Vagina (tissue), 2 donors: ENCODE measurements around the gene CDH18.

ENCODE experiments used
- CTCF ChIP-seq, 3 experiments: fragments of 450-650 bp in 2 of 3; fragments of 200-600 bp in 1 of 3; sonication (generic) in 1 of 3; IDR thresholded peaks; one replicate each; pipeline ENCODE4 v1.5.1; 2017 to 2019; ENCODE audit warnings: antibody characterized with exemption in 3 of 3, mild to moderate bottlenecking in 2 of 3, moderate library complexity in 2 of 3
- POLR2A ChIP-seq, 2 donors: fragments of 450-650 bp; IDR thresholded peaks; one replicate each; pipeline ENCODE4 v1.6.1; 2017; ENCODE audit warnings: antibody characterized with exemption in 2 of 2, mild to moderate bottlenecking in 2 of 2, moderate library complexity in 2 of 2
- POLR2AphosphoS5 ChIP-seq, 2 donors: sonication (generic); formaldehyde crosslinking; IDR thresholded peaks; one replicate each; pipeline ENCODE4 v1.9.0; 2017; ENCODE audit warnings: antibody characterized with exemption in 2 of 2, mild to moderate bottlenecking in 2 of 2, low read depth in 1 of 2; ENCODE audit not compliant: insufficient read depth in 1 of 2

- no peak for TF ChIP-seq POLR2AphosphoS5 (IDR thresholded peaks at IDR 0.05; ENCODE audit: insufficient read depth in 1 of 2, low read depth in 1 of 2)
- no peak for TF ChIP-seq CTCF (IDR thresholded peaks at IDR 0.05)
- no peak for TF ChIP-seq POLR2A (IDR thresholded peaks at IDR 0.05)
Observed at GRCh38 chr5:19790829-19791466, 197.1 kb downstream of the CDH18 start.
